DLD1 (cell line): ENCODE data around the gene ITGB1BP1.

ENCODE experiments used
- in situ Hi-C: cut with HindIII; loops from 2 replicates; pipeline ENCODE4 v1.10.0; 2017; ENCODE audit warnings: low sequenced_read_pairs

ITGB1BP1 gene

DNA sequence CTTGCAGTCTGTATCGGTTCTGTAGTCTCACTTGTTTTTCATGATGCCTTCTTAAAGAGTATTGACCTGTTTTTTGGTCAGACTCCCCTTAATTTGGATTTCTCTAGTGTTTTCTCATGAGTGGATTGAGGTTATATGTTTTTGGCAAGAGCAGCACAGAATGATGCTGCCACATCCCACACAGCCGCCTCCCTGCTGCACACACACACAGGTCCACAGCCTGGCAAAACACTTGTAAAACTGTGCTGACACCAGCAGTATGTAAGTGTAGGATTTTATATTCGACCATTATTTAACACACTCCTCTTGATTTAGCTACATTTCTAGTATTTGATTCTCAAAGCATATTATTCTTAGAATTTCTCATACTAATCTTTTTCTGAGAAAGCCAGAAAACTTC is 68.1 kb downstream of the ITGB1BP1 start:
- in situ Hi-C loops: no loop called here

DNA sequence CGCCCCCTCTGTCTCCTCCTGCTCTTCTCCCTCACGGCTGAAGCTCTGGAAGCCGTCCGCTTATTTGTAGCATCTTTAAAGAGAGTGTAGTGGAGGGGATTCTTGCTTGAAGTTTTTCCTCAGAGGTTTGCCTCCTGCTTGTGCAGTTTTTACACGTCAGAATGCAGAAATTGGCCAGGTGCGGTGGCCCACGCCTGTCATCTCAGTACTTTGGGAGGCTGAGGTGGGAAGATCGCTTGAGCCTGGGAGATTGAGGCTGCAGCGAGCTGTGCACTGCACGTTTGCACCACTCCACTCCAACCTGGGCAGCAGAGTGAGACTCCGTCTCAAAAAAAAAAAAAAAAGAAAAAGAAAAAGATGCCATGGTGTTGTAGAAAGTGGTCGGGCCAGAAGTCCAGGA is 69.0 kb downstream of the ITGB1BP1 start:
- in situ Hi-C loops: no loop called here
